Renal pelvis (tissue), 4 donors: ENCODE results near the gene KRTAP5-9. TPM values are rescaled to one million over a fixed set of nuclear protein-coding genes. Genes with fewer than 3 reads are reported as not detected.
"Not testable (repeated sequence)": the region's sequence is repeated elsewhere in the genome, so short reads cannot be mapped to it uniquely, and the experiment has no call there.

Experiments used
- DNase-seq: peaks from one replicate; pipeline ENCODE4 v3.0.0-alpha.2; 2013
- polyA plus RNA-seq, 3 donors: library from polyadenylated mRNA; unstranded; fragments of 120-200 nt; gene quantifications; one replicate each; pipeline ENCODE4 v1.2.1, GENCODE V29; 2013; ENCODE audit not compliant: insufficient read length in 3 of 3

The KRTAP5-9 gene
- polyA plus RNA-seq, 3 donors: 0.26 to 1.0 (median 0.64) TPM

DNA sequence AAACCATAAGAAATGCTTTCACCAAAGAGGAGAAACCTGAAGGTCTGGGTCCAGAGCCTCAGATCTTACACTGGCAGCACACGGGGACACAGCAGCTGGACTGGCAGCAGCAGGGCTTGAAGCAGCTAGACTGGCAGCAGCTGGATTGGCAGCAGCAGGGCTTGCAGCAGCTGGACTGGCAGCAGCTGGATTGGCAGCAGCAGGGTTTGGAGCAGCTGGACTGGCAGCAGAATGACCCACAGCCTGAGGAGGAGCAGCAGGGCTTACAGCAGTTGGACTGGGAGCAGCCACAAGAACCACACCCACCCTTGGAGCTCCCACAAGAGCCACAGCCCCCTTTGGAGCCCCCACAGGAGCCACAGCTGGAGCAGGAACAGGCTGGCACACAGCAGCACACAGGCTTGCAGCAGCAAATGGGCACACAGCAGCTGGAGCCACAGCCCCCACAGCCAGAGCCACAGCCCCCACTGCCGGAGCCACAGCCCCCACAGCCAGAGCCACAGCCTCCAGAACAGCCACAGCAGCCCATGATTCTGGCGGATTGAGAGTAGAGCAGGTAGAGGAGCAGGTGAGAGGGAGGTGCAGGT, 34.2 kb downstream of the KRTAP5-9 start, which contains the start of gene KRTAP5-11:
Gene KRTAP5-11, minus strand, starts transcription at position 567 of the 587 bp plus-strand sequence. Its CDS starts 38 bp downstream, at position 529.
- DNase-seq: no peak

DNA sequence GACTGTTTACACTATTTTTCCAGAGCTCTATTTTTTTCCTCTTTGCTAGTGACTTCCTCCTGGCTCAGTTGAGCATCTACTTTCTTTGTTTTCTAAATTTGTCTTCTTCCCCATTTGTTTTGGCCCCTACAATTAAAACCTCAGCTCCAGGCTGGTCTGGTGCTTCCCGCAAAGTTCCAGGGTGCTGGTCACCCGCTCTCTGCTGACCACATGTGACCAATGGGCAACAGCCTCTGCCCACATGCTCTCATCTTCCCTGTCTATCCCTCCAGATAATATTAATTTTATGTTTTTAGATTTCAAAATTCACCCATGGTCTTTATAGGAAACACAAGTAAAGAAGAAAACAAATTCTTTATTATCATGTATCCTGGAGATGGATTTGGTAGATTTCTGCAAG, 34.7 kb downstream of the KRTAP5-9 start:
- not testable (repeated sequence) for DNase-seq

DNA sequence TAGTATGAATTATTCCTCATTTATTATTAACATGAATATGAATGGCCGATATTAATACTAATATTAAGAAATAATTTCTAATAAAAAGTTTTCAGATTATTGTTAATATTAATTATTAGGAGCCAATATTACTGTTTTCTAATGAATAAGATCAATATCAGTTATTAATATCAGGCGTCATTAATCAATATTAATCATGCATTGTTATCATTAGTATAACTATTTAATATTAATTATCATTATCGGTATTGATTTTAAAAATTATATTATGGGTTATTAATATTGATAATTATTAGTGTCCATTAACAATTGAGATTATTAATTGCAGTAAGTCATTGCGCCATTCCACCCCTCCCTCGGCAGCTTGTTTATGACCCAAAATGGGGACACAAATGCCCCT, 37.5 kb downstream of the KRTAP5-9 start:
- not testable (repeated sequence) for DNase-seq

DNA sequence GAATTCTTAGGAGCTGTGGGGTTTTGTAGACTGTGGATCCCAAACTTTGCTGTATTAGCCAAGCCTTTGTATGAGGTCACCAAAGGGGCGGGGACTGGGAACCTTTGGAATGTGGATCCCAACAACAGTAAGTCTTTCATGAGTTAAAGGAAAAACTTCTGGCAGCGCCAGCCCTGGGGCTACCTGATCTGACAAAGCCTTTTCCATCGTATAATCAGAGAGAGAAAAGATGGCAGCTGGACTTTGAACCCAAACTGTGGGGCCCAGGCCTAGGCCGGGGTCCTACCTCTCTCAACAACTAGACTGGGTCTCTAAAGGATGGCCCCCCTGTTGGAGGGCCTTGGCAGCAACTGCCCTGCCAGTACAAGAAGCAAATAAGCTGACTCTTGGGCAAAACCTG, 40.1 kb downstream of the KRTAP5-9 start:
- DNase-seq: not testable (repeated sequence)

DNA sequence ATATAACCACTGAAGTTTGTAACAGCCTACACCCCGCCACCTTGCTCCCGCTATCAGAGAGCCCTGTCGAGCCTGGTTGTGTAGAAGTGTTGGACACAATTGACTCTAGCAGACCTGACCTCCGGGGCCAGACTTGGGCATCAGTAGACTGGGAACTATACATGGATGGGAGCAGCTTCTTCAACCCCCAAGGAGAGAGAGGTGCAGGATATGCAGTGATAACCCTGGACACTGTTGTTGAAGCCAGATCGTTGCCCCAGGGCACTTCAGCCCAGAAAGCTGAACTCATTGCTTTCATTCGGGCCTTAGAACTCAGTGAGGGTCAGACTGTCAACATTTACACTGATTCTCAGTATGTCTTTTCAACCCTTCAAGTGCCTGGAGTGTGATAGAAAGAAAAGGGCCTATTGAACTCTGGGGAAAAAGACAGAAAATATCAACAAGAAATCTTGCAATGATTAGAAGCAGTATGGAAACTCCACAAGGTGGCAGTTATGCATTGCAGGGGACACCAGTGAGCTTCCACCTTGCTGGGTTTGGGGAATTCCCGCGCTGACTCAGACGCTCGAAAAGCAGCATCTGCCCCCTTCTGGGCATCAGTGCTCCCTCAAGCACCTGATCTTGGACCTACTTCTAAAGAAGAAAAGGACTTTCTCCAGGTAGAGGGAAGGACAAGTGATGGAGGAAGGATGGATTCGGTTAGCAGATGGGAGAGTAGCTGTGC, 40.8 kb downstream of the KRTAP5-9 start:
- DNase-seq: not testable (repeated sequence)

DNA sequence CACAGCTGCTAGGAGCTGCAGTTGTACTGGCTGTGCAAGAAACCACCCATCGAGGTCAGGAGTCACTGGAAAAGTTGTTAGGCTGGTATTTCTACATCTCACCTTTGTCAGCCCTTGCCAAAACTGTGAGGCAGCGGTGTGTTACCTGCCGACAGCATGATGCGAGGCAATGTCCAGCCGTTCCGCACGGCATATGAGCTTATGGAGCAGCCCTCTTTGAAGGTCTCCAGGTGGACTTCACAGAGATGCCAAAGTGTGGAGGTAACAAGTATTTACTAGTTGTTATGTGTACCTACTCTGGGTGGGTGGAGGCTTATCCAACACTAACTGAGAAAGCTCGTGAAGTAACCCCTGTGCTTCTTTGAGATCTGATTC, 41.3 kb downstream of the KRTAP5-9 start:
- not testable (repeated sequence) for DNase-seq

Other genes starting within 250 kb of the KRTAP5-9 start
- gene DHCR7, start 100.0 kb upstream of the KRTAP5-9 start, polyA plus RNA-seq: 10 to 100 TPM; 43.7 to 49.4 (median 46.0) TPM
- gene NADSYN1, start 95.2 kb upstream of the KRTAP5-9 start, polyA plus RNA-seq: 10 to 100 TPM; 41.8 to 60.3 (median 59.6) TPM
- under 1 TPM in 2 of 3 donors, not detected in 1; 0.18 to 0.21 TPM for gene KRTAP5-7, start 21.2 kb upstream of the KRTAP5-9 start, polyA plus RNA-seq
- gene KRTAP5-8, start 10.4 kb upstream of the KRTAP5-9 start, polyA plus RNA-seq: 1 to 10 TPM in 1 of 3 donors, under 1 TPM in 2; 0.26 to 1.3 (median 0.71) TPM
- gene KRTAP5-10, start 17.1 kb downstream of the KRTAP5-9 start, polyA plus RNA-seq: under 1 TPM in 2 of 3 donors, not detected in 1; 0.10 to 0.22 TPM
- under 1 TPM in 2 of 3 donors, not detected in 1; 0.27 to 0.83 TPM for gene KRTAP5-11, start 34.5 kb downstream of the KRTAP5-9 start, polyA plus RNA-seq